ENCODE measurements around the gene MOB3B. TPM values are rescaled to one million over a fixed set of nuclear protein-coding genes. Genes with fewer than 3 reads are reported as not detected.
A peak's percentile ranks its signal among the peaks of the same experiment; 100 is the strongest.

Gene MOB3B
- 1.0 TPM for total RNA-seq

- peak within 1 kb of the TSS; percentile 79 to 81 (median 79) for H3K4me3 ChIP-seq (ENCODE audit: low read length in 3 of 3)
- no peaks in the 10 kb centered on the region for H3K9me3 ChIP-seq (ENCODE audit: control insufficient read depth in 3 of 3, low read length in 3 of 3)
- H3K27ac ChIP-seq (ENCODE audit: low read depth, low read length), result peak within 1 kb of the TSS; percentile 67
- no peaks in the 10 kb centered on the region for H3K27me3 ChIP-seq (ENCODE audit: control insufficient read depth in 3 of 3, insufficient read depth in 3 of 3, low read length in 3 of 3)
- H3K36me3 ChIP-seq (ENCODE audit: control insufficient read depth in 3 of 3, insufficient read depth in 3 of 3, low read length in 3 of 3), result no peaks in the 10 kb centered on the region
- peaks cover 6 to 16% (median 6%) of the 10 kb centered on the region in 3 donors for H3K4me1 ChIP-seq (ENCODE audit: control insufficient read depth in 3 of 3, insufficient read depth in 3 of 3, low read length in 3 of 3)
- peak within 1 kb of the TSS; percentile 73 to 90 (median 80) for H3K9ac ChIP-seq (ENCODE audit: low read depth in 1 of 3, low read length in 3 of 3)
Measured at GRCh38 chr9:27529316-27530278, at the start of gene MOB3B. TSS of gene MOB3B (minus strand) at chr9:27529814. CDS start at chr9:27455550, 74,264 bp downstream.

- peak overlapping the region; percentile 85 to 90 (median 87) for H3K4me3 ChIP-seq (ENCODE audit: low read length in 3 of 3)
- H3K27ac ChIP-seq (ENCODE audit: low read depth, low read length), result peak overlapping the region; percentile 91
- peak overlapping the region; percentile 80 to 87 (median 82) for H3K9ac ChIP-seq (ENCODE audit: low read depth in 1 of 3, low read length in 3 of 3)
- no peaks in the 10 kb centered on the region for H3K9me3 ChIP-seq (ENCODE audit: control insufficient read depth in 3 of 3, low read length in 3 of 3)
- H3K36me3 ChIP-seq (ENCODE audit: control insufficient read depth in 3 of 3, insufficient read depth in 3 of 3, low read length in 3 of 3), result no peaks in the 10 kb centered on the region
- H3K4me1 ChIP-seq (ENCODE audit: control insufficient read depth in 3 of 3, insufficient read depth in 3 of 3, low read length in 3 of 3), result peaks cover 12 to 18% (median 15%) of the 10 kb centered on the region in 3 donors
- H3K27me3 ChIP-seq (ENCODE audit: control insufficient read depth in 3 of 3, insufficient read depth in 3 of 3, low read length in 3 of 3), result no peaks in the 10 kb centered on the region
Measured at GRCh38 chr9:27573634-27574590, 44.3 kb upstream of the MOB3B start.

GRCh38 chr9:27572918-27573633 is 43.5 kb upstream of the MOB3B start, which contains the start of gene C9orf72:
TSS of gene C9orf72 (minus strand) at chr9:27573481. CDS start at chr9:27567120, 6,361 bp downstream.
- H3K4me1 ChIP-seq (ENCODE audit: control insufficient read depth in 3 of 3, insufficient read depth in 3 of 3, low read length in 3 of 3), result peaks cover 12 to 18% (median 15%) of the 10 kb centered on the region in 3 donors
- H3K4me3 ChIP-seq (ENCODE audit: low read length in 3 of 3), result peak within 1 kb of the TSS; percentile 85 to 90 (median 87)
- peak within 1 kb of the TSS; percentile 91 for H3K27ac ChIP-seq (ENCODE audit: low read depth, low read length)
- H3K9ac ChIP-seq (ENCODE audit: low read depth in 1 of 3, low read length in 3 of 3), result peak within 1 kb of the TSS; percentile 85 to 87 (median 87)
- H3K36me3 ChIP-seq (ENCODE audit: control insufficient read depth in 3 of 3, insufficient read depth in 3 of 3, low read length in 3 of 3), result no peaks in the 10 kb centered on the region
- no peaks in the 10 kb centered on the region for H3K9me3 ChIP-seq (ENCODE audit: control insufficient read depth in 3 of 3, low read length in 3 of 3)
- H3K27me3 ChIP-seq (ENCODE audit: control insufficient read depth in 3 of 3, insufficient read depth in 3 of 3, low read length in 3 of 3), result no peaks in the 10 kb centered on the region

- Histone ChIP-seq H3K4me1 (ENCODE audit: control insufficient read depth in 3 of 3, insufficient read depth in 3 of 3, low read length in 3 of 3) (peaks cover 12 to 18% (median 15%) of the 10 kb centered on the region in 3 donors), H3K27ac (ENCODE audit: low read depth, low read length) (peak overlapping the region; percentile 91), H3K27me3 (ENCODE audit: control insufficient read depth in 3 of 3, insufficient read depth in 3 of 3, low read length in 3 of 3) (no peaks in the 10 kb centered on the region), H3K36me3 (ENCODE audit: control insufficient read depth in 3 of 3, insufficient read depth in 3 of 3, low read length in 3 of 3) (no peaks in the 10 kb centered on the region), H3K9ac (ENCODE audit: low read depth in 1 of 3, low read length in 3 of 3) (peak overlapping the region; percentile 71 to 87 (median 85)), H3K4me3 (ENCODE audit: low read length in 3 of 3) (peak overlapping the region; percentile 78 to 87 (median 85)), H3K9me3 (ENCODE audit: control insufficient read depth in 3 of 3, low read length in 3 of 3) (no peaks in the 10 kb centered on the region)
Measured at GRCh38 chr9:27572566-27572917, 42.9 kb upstream of the MOB3B start.

GRCh38 chr9:27572061-27572460 is 42.4 kb upstream of the MOB3B start:
- Histone ChIP-seq H3K4me1 (ENCODE audit: control insufficient read depth in 3 of 3, insufficient read depth in 3 of 3, low read length in 3 of 3) (peaks cover 12 to 18% (median 15%) of the 10 kb centered on the region in 3 donors), H3K27me3 (ENCODE audit: control insufficient read depth in 3 of 3, insufficient read depth in 3 of 3, low read length in 3 of 3) (no peaks in the 10 kb centered on the region), H3K27ac (ENCODE audit: low read depth, low read length) (peak overlapping the region; percentile 91), H3K9me3 (ENCODE audit: control insufficient read depth in 3 of 3, low read length in 3 of 3) (no peaks in the 10 kb centered on the region), H3K36me3 (ENCODE audit: control insufficient read depth in 3 of 3, insufficient read depth in 3 of 3, low read length in 3 of 3) (no peaks in the 10 kb centered on the region), H3K9ac (ENCODE audit: low read depth in 1 of 3, low read length in 3 of 3) (peak overlapping the region; percentile 71 to 87 (median 85)), H3K4me3 (ENCODE audit: low read length in 3 of 3) (peak overlapping the region; percentile 78 to 87 (median 85))

DNA sequence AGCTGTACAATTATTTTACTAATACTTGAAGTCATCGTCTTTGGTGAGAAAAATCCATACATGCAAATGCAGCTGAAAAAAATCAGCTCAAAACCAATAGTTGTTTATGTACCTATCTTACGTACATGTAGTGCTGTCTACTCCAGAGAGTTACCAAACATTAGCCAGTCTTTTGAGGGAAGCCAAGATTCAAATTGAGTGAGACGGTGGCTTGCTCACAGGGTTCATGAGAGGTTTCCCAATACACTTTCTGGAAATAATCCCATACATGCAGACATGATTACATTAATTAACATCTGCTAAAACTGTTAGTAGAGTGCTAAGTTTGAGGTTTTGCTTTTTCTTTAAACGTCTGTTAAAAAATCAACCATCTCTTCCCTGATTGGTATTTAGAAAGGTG is 41.4 kb upstream of the MOB3B start:
- H3K9me3 ChIP-seq (ENCODE audit: control insufficient read depth in 3 of 3, low read length in 3 of 3), result no peaks in the 10 kb centered on the region
- peaks cover 12 to 18% (median 15%) of the 10 kb centered on the region in 3 donors for H3K4me1 ChIP-seq (ENCODE audit: control insufficient read depth in 3 of 3, insufficient read depth in 3 of 3, low read length in 3 of 3)
- H3K36me3 ChIP-seq (ENCODE audit: control insufficient read depth in 3 of 3, insufficient read depth in 3 of 3, low read length in 3 of 3), result peaks cover 0 to 6% (median 5%) of the 10 kb centered on the region in 3 donors
- H3K4me3 ChIP-seq (ENCODE audit: low read length in 3 of 3), result no peak overlapping the region
- H3K27ac ChIP-seq (ENCODE audit: low read depth, low read length), result no peak overlapping the region
- H3K9ac ChIP-seq (ENCODE audit: low read depth in 1 of 3, low read length in 3 of 3), result no peak overlapping the region
- no peaks in the 10 kb centered on the region for H3K27me3 ChIP-seq (ENCODE audit: control insufficient read depth in 3 of 3, insufficient read depth in 3 of 3, low read length in 3 of 3)

DNA sequence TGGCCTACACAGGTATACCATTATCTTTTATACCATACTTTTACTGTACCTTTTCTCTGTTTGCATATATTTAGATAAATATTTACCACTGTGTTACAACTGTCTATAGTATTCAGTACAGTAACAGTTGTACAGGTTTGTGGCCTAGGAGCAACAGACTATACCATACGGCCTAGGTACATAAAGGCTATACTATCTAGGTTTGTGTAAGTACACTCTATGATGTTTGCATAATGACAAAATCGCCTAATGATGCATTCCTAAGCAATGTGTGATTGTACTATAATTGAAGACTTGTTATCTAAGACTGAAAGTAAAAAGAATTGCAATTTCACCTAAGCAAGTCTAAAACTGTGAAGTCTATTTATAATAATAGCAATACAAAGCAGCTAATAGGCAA is 39.8 kb upstream of the MOB3B start:
- no peak overlapping the region for H3K4me3 ChIP-seq (ENCODE audit: low read length in 3 of 3)
- H3K36me3 ChIP-seq (ENCODE audit: control insufficient read depth in 3 of 3, insufficient read depth in 3 of 3, low read length in 3 of 3), result peaks cover 0 to 6% (median 5%) of the 10 kb centered on the region in 3 donors
- H3K9ac ChIP-seq (ENCODE audit: low read depth in 1 of 3, low read length in 3 of 3), result no peak overlapping the region
- H3K27ac ChIP-seq (ENCODE audit: low read depth, low read length), result no peak overlapping the region
- peaks cover 12 to 18% (median 15%) of the 10 kb centered on the region in 3 donors for H3K4me1 ChIP-seq (ENCODE audit: control insufficient read depth in 3 of 3, insufficient read depth in 3 of 3, low read length in 3 of 3)
- H3K27me3 ChIP-seq (ENCODE audit: control insufficient read depth in 3 of 3, insufficient read depth in 3 of 3, low read length in 3 of 3), result no peaks in the 10 kb centered on the region
- no peaks in the 10 kb centered on the region for H3K9me3 ChIP-seq (ENCODE audit: control insufficient read depth in 3 of 3, low read length in 3 of 3)

DNA sequence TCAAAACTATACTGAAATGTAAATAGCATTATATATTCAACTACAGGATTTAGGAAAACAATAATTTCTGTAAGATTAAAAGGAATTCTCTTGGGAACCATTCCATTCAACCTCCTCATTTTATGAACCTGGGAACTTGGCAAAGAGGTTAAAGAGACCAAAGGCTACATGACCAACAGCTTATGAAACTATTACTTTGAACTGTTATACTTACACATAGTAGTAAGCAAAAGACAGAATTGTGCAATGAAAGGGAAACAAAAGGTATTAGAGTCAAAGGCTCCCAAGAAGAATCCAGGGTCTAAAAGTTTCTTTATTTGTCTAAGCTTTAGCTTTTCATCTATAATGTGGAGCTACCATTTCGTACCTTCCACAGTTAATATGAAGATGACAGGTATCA is 36.5 kb upstream of the MOB3B start:
- H3K9ac ChIP-seq (ENCODE audit: low read depth in 1 of 3, low read length in 3 of 3), result no peak overlapping the region
- no peaks in the 10 kb centered on the region for H3K27me3 ChIP-seq (ENCODE audit: control insufficient read depth in 3 of 3, insufficient read depth in 3 of 3, low read length in 3 of 3)
- H3K9me3 ChIP-seq (ENCODE audit: control insufficient read depth in 3 of 3, low read length in 3 of 3), result no peaks in the 10 kb centered on the region
- H3K27ac ChIP-seq (ENCODE audit: low read depth, low read length), result no peak overlapping the region
- peaks cover 0 to 11% (median 8%) of the 10 kb centered on the region in 3 donors for H3K36me3 ChIP-seq (ENCODE audit: control insufficient read depth in 3 of 3, insufficient read depth in 3 of 3, low read length in 3 of 3)
- no peaks in the 10 kb centered on the region for H3K4me1 ChIP-seq (ENCODE audit: control insufficient read depth in 3 of 3, insufficient read depth in 3 of 3, low read length in 3 of 3)
- no peak overlapping the region for H3K4me3 ChIP-seq (ENCODE audit: low read length in 3 of 3)

GRCh38 chr9:27565696-27566095 is 36.1 kb upstream of the MOB3B start:
- no peaks in the 10 kb centered on the region for H3K27me3 ChIP-seq (ENCODE audit: control insufficient read depth in 3 of 3, insufficient read depth in 3 of 3, low read length in 3 of 3)
- H3K4me1 ChIP-seq (ENCODE audit: control insufficient read depth in 3 of 3, insufficient read depth in 3 of 3, low read length in 3 of 3), result no peaks in the 10 kb centered on the region
- no peak overlapping the region for H3K9ac ChIP-seq (ENCODE audit: low read depth in 1 of 3, low read length in 3 of 3)
- peaks cover 0 to 13% (median 8%) of the 10 kb centered on the region in 3 donors for H3K36me3 ChIP-seq (ENCODE audit: control insufficient read depth in 3 of 3, insufficient read depth in 3 of 3, low read length in 3 of 3)
- H3K4me3 ChIP-seq (ENCODE audit: low read length in 3 of 3), result no peak overlapping the region
- no peaks in the 10 kb centered on the region for H3K9me3 ChIP-seq (ENCODE audit: control insufficient read depth in 3 of 3, low read length in 3 of 3)
- no peak overlapping the region for H3K27ac ChIP-seq (ENCODE audit: low read depth, low read length)
